Thyroid gland (tissue), 4 donors: ENCODE data around the gene DCTN3. TPM values are rescaled to one million over a fixed set of nuclear protein-coding genes. Genes with fewer than 3 reads are reported as not detected.

ENCODE experiments used
- DNase-seq, 2 donors: peaks; one replicate each; pipeline ENCODE4 v3.0.0-alpha.2; 2019
- H3K27ac ChIP-seq, 3 donors: fragments of 200-600 bp; sonication (generic); 1 replicate in 2 of 3; 2 replicates in 1 of 3; pipeline ENCODE4 v1.5.1; 2016 to 2019; ENCODE audit warnings: mild to moderate bottlenecking in 1 of 3, moderate library complexity in 1 of 3
- H3K27me3 ChIP-seq: fragments of 200-600 bp; sonication (generic); one replicate; pipeline ENCODE4 v1.5.1; 2019
- H3K36me3 ChIP-seq, 2 donors: fragments of 200-600 bp; sonication (generic); one replicate each; pipeline ENCODE4 v1.5.1; 2016 to 2019
- H3K4me1 ChIP-seq, 2 donors: fragments of 200-600 bp; sonication (generic); one replicate each; pipeline ENCODE4 v1.5.1; 2017 to 2019
- H3K4me3 ChIP-seq, 3 donors: fragments of 200-600 bp; sonication (generic); replicated peaks in 1 of 3; 1 replicate in 2 of 3; 2 replicates in 1 of 3; pipeline ENCODE4 v1.5.1; 2016; ENCODE audit warnings: mild to moderate bottlenecking in 1 of 3
- H3K9me3 ChIP-seq: fragments of 200-600 bp; sonication (generic); one replicate; pipeline ENCODE4 v1.5.1; 2017
- POLR2A ChIP-seq, 2 donors: fragments of 450-650 bp; IDR thresholded peaks; one replicate each; pipeline ENCODE4 v1.6.1; 2017; ENCODE audit warnings: antibody characterized with exemption in 2 of 2, mild to moderate bottlenecking in 2 of 2, moderate library complexity in 1 of 2
- WGBS, 2 donors: methylation state at CpG; one replicate each; pipeline ENCODE4 v1.1.5; 2017; 5-methylcytosine and 5-hydroxymethylcytosine counted together
- intact Hi-C: fragments of 100-400 bp; cut with DNase I; formaldehyde crosslinking; loops from one replicate; pipeline ENCODE4 v1.15.1; 2023
- total RNA-seq, 4 donors: library from RNA; depleted of rRNA; stranded (reverse); fragments of >200 nt; gene quantifications; one replicate each; pipeline ENCODE4 v1.2.3, GENCODE V29; 2016
- TF ChIP-seq, protein P1 (sequence below), 6 experiments: fragments of 200-600 bp in 3 of 6; fragments of 450-650 bp in 3 of 6; sonication (generic) in 3 of 6; IDR thresholded peaks; one replicate each; pipeline ENCODE4 v1.5.1; 2016 to 2019; ENCODE audit warnings: antibody characterized with exemption in 6 of 6, mild to moderate bottlenecking in 2 of 6, inconsistent platforms in 1 of 6, moderate library complexity in 1 of 6

DCTN3 gene
- total RNA-seq, 4 donors from 2014 or later, result 54.6 to 140 (median 89.2) TPM

DNA sequence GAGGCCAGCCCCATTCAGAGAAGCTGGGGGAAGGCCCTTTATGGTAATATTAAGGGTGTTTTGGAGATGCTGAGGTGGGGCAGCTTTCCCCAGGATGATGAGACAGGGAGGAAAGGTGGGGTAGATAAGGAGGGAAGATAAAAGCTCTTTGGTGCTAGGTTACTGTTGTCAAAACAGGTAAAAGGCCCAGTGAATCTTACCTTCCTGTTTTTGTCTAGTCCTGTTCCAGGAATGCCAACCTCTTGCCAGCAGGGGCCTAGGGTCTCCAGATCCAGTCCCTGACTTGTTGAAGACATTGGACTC, 43.0 kb upstream of the DCTN3 start:
- no peaks in the 10 kb centered on the region for H3K27me3 ChIP-seq
- no peak overlapping the region for H3K27ac ChIP-seq
- H3K9me3 ChIP-seq, result no peaks in the 10 kb centered on the region
- TF ChIP-seq POLR2A (IDR thresholded peaks at IDR 0.05), result no peak
- TF ChIP-seq, protein P1, sequence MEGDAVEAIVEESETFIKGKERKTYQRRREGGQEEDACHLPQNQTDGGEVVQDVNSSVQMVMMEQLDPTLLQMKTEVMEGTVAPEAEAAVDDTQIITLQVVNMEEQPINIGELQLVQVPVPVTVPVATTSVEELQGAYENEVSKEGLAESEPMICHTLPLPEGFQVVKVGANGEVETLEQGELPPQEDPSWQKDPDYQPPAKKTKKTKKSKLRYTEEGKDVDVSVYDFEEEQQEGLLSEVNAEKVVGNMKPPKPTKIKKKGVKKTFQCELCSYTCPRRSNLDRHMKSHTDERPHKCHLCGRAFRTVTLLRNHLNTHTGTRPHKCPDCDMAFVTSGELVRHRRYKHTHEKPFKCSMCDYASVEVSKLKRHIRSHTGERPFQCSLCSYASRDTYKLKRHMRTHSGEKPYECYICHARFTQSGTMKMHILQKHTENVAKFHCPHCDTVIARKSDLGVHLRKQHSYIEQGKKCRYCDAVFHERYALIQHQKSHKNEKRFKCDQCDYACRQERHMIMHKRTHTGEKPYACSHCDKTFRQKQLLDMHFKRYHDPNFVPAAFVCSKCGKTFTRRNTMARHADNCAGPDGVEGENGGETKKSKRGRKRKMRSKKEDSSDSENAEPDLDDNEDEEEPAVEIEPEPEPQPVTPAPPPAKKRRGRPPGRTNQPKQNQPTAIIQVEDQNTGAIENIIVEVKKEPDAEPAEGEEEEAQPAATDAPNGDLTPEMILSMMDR (IDR thresholded peaks at IDR 0.05), result no peak
- DNase-seq, result no peak
- no peaks in the 10 kb centered on the region for H3K36me3 ChIP-seq
- peaks cover 4 to 19% of the 10 kb centered on the region in 2 donors for H3K4me1 ChIP-seq
- intact Hi-C loops, result no loop called here
- no peak overlapping the region for H3K4me3 ChIP-seq

DNA sequence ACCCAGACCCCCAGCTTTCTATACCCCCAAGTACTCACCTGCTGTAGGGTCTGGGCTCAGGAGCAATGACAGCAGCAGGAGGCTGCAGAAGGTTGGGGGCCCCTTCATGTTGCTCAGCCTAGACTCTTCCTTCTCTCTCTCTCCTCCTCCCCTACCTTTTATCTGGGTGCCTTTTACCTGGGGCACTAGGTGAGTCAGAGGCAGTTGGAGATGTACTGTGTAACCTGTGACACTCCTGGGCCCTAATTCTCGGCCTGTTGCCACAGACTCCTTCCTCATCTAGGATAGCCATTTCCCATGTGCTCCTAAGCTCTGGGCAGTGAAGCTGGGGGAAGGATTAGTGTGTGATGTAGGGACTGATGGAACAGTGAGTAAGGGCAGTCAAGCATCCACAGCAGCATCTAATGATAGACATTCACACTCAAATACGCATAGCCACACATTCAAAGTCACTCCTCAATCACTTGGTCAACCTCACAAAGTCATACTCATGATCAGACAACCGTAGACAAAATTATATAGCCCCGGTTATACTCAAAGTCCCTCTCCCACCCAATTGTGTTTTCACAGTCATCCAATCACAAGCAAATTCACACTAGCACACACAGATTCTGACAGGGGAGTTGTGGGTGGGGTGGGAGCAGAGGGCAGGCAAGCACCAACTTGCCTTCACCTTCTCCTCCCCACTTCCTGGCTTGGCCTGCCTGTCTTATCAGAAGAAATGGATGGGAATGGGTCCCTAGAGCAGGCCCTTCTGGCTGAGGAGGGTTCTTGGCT, 42.4 kb upstream of the DCTN3 start, which contains the start of gene CCL27:
CCL27 (minus strand) TSS at position 132 of the 777 bp plus-strand sequence; CDS start at position 108, 24 bp downstream.
- no peaks in the 10 kb centered on the region for H3K9me3 ChIP-seq
- no peak for DNase-seq
- H3K27ac ChIP-seq, result no peak within 1 kb of the TSS
- TF ChIP-seq, protein P1 (IDR thresholded peaks at IDR 0.05), result no peak
- no peak for TF ChIP-seq POLR2A (IDR thresholded peaks at IDR 0.05)
- no peak within 1 kb of the TSS for H3K4me3 ChIP-seq
- no peaks in the 10 kb centered on the region for H3K27me3 ChIP-seq
- H3K36me3 ChIP-seq, result no peaks in the 10 kb centered on the region
- peaks cover 4 to 19% of the 10 kb centered on the region in 2 donors for H3K4me1 ChIP-seq
- intact Hi-C loops, result no loop called here
- WGBS, 2 donors, result 81 to 82% methylated on average over 4 of the region's 4 CpGs

DNA sequence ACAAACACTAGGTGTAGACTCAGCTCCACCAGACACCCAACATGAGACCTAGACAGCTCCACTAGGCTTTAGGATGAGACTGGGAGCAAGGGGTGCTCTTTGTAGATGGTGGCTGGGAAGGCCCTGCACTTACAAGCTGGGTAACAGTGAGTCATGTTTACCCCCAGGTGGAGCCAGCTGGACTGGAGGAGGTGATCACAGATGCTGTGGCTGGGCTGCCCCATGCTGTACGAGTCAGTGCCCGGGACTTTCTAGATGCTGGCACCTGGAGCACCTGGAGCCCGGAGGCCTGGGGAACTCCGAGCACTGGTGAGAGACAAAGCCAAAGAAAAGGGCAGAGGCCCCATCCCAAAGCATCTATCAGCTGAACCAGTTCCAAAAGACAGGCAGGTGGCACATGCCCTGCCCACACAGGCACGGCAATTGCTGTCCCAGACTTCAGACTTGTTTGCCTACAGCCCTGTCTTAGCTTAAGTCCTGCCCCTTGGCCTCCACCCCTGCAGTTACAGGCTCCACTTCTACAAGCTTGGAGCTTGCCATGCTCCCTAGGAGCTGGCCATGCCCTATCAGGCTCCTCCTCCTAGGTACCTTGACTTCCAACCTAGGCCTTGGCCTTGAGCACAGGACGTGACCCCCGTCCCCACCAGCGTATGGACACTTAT, 39.4 kb upstream of the DCTN3 start:
- intact Hi-C loops, result no loop called here
- no peak overlapping the region for H3K27ac ChIP-seq

DNA sequence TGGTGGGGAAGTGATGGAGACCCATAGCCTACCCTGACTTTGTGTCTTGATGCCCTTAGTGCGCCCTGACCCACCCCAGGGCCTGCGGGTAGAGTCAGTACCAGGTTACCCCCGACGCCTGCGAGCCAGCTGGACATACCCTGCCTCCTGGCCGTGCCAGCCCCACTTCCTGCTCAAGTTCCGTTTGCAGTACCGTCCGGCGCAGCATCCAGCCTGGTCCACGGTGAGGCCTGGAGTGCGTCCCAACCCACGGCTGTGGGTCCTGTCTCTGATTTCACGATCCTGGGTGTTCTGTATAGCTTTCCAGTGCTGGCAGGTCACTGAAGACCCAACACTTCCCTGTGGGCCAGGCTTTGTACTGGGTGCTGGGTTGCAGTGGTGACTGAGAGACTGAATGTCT, 38.2 kb upstream of the DCTN3 start:
- no peak for DNase-seq
- no peaks in the 10 kb centered on the region for H3K36me3 ChIP-seq
- 89 to 93% methylated on average over 12 to 14 of the region's 14 CpGs for WGBS, 2 donors

More for the DNA sequence above, 39.4 kb upstream of the DCTN3 start:
- Histone ChIP-seq H3K27me3 (no peaks in the 10 kb centered on the region), H3K9me3 (no peaks in the 10 kb centered on the region), H3K36me3 (no peaks in the 10 kb centered on the region), H3K4me3 (no peak overlapping the region), H3K4me1 (peaks cover 8 to 12% of the 10 kb centered on the region in 2 donors)
- 90 to 96% methylated on average over 5 to 8 of the region's 8 CpGs for WGBS, 2 donors
- no peak for TF ChIP-seq POLR2A (IDR thresholded peaks at IDR 0.05)
- TF ChIP-seq, protein P1 (IDR thresholded peaks at IDR 0.05), result no peak
- DNase-seq, result no peak

More for the DNA sequence above, 38.2 kb upstream of the DCTN3 start:
- intact Hi-C loops, result no loop called here
- no peaks in the 10 kb centered on the region for H3K27me3 ChIP-seq
- no peak overlapping the region for H3K27ac ChIP-seq
- TF ChIP-seq, protein P1 (IDR thresholded peaks at IDR 0.05), result no peak
- TF ChIP-seq POLR2A (IDR thresholded peaks at IDR 0.05), result no peak
- H3K9me3 ChIP-seq, result no peaks in the 10 kb centered on the region
- no peak overlapping the region for H3K4me3 ChIP-seq
- H3K4me1 ChIP-seq, result peaks cover 21% of the 10 kb centered on the region in 2 donors
